Glutamatergic neuron (in vitro differentiated cells): ENCODE measurements around the gene TMED1. TPM values are rescaled to one million over a fixed set of nuclear protein-coding genes. Genes with fewer than 3 reads are reported as not detected.
A peak's percentile ranks its signal among the peaks of the same experiment; 100 is the strongest.
"Not testable (repeated sequence)": the region's sequence is repeated elsewhere in the genome, so short reads cannot be mapped to it uniquely, and the experiment has no call there.

ENCODE experiments used
- DNase-seq: peaks from one replicate; pipeline ENCODE4 v3.0.0; 2022
- H3K27ac Mint-ChIP-seq: one replicate; pipeline ENCODE4 v1.8.0; 2020; ENCODE audit warnings: mild to moderate bottlenecking, mixed read lengths, inconsistent platforms; ENCODE audit not compliant: unreplicated experiment
- H3K27me3 Mint-ChIP-seq: one replicate; pipeline ENCODE4 v1.8.0; 2020; ENCODE audit warnings: mild to moderate bottlenecking, moderate library complexity, mixed read lengths, inconsistent platforms; ENCODE audit not compliant: unreplicated experiment
- H3K36me3 Mint-ChIP-seq: one replicate; pipeline ENCODE4 v1.8.0; 2020; ENCODE audit warnings: mild to moderate bottlenecking, mixed read lengths, inconsistent platforms; ENCODE audit not compliant: unreplicated experiment
- H3K4me1 Mint-ChIP-seq: one replicate; pipeline ENCODE4 v1.8.0; 2020; ENCODE audit warnings: mild to moderate bottlenecking, low read depth, mixed read lengths, inconsistent platforms; ENCODE audit not compliant: unreplicated experiment
- H3K4me3 Mint-ChIP-seq: one replicate; pipeline ENCODE4 v1.8.0; 2020; ENCODE audit warnings: mild to moderate bottlenecking, mixed read lengths, inconsistent platforms; ENCODE audit not compliant: unreplicated experiment
- H3K9me3 Mint-ChIP-seq: one replicate; pipeline ENCODE4 v1.8.0; 2020; ENCODE audit warnings: mild to moderate bottlenecking, moderate library complexity, mixed read lengths, inconsistent platforms; ENCODE audit not compliant: unreplicated experiment
- CTCF ChIP-seq: fragments of 200-600 bp; sonication (generic); IDR thresholded peaks from one replicate; pipeline ENCODE4 v1.5.0; 2021; ENCODE audit not compliant: partially characterized antibody, unreplicated experiment
- total RNA-seq: library from RNA; stranded (reverse); fragmentation: NEBNext Ultra II Directional; extraction: Animal tissue kit (Norgen Biotek cat#: 25700); gene quantifications from one replicate; pipeline ENCODE4 v1.2.1, GENCODE V29; 2021; ENCODE audit not compliant: unreplicated experiment

The TMED1 gene
- total RNA-seq, 1 donor from 2014 or later: 10.4 TPM

GRCh38 chr19:10846500-10847202, 10.6 kb upstream of the TMED1 start:
- no peak overlapping the region for H3K27ac Mint-ChIP-seq
- H3K4me1 Mint-ChIP-seq: no peaks in the 10 kb centered on the region
- peaks cover 6% of the 10 kb centered on the region for H3K36me3 Mint-ChIP-seq
- TF ChIP-seq CTCF: no peak
- H3K27me3 Mint-ChIP-seq: peaks cover 12% of the 10 kb centered on the region
- DNase-seq: no peak
- no peak overlapping the region for H3K4me3 Mint-ChIP-seq
- peaks cover 7% of the 10 kb centered on the region for H3K9me3 Mint-ChIP-seq

GRCh38 chr19:10842788-10843187, 6.8 kb upstream of the TMED1 start:
- Mint-ChIP-seq H3K27ac (no peak overlapping the region), H3K4me1 (no peaks in the 10 kb centered on the region), H3K27me3 (peaks cover 12% of the 10 kb centered on the region), H3K9me3 (peaks cover 7% of the 10 kb centered on the region), H3K36me3 (peaks cover 6% of the 10 kb centered on the region), H3K4me3 (no peak overlapping the region)
- TF ChIP-seq CTCF: no peak
- DNase-seq: no peak

GRCh38 chr19:10839114-10840050, 3.4 kb upstream of the TMED1 start:
- TF ChIP-seq CTCF: no peak
- Mint-ChIP-seq H3K36me3 (no peaks in the 10 kb centered on the region), H3K27ac (no peak overlapping the region), H3K27me3 (peaks cover 22% of the 10 kb centered on the region), H3K4me1 (peaks cover 6% of the 10 kb centered on the region), H3K9me3 (peaks cover 10% of the 10 kb centered on the region), H3K4me3 (no peak overlapping the region)
- no peak for DNase-seq

- H3K9me3 Mint-ChIP-seq: peaks cover 13% of the 10 kb centered on the region
- peak overlapping the region; percentile 6 for H3K4me3 Mint-ChIP-seq
- no peak for TF ChIP-seq CTCF
- H3K27ac Mint-ChIP-seq: no peak overlapping the region
- no peaks in the 10 kb centered on the region for H3K36me3 Mint-ChIP-seq
- peaks cover 19% of the 10 kb centered on the region for H3K27me3 Mint-ChIP-seq
- peaks cover 6% of the 10 kb centered on the region for H3K4me1 Mint-ChIP-seq
- DNase-seq: no peak
These were observed 2.4 kb upstream of the TMED1 start for GRCh38 chr19:10838377-10838776.

- H3K36me3 Mint-ChIP-seq, DNase-seq, H3K4me1 Mint-ChIP-seq, H3K27ac Mint-ChIP-seq, H3K4me3 Mint-ChIP-seq: not testable (repeated sequence)
- peaks cover 17% of the 10 kb centered on the region for H3K27me3 Mint-ChIP-seq
- H3K9me3 Mint-ChIP-seq: peaks cover 13% of the 10 kb centered on the region
These were observed 1.6 kb upstream of the TMED1 start for GRCh38 chr19:10837649-10838048.
